WTC11 (cell line): Measurements from ENCODE around the gene ECT2.

Experiments used
- JUN ChIP-seq: sonication (generic); formaldehyde crosslinking; IDR thresholded peaks from 2 replicates; pipeline ENCODE4 v1.8.0; 2023; ENCODE audit warnings: mild to moderate bottlenecking, missing genetic modification reagents
- KAT7 ChIP-seq: sonication (generic); formaldehyde crosslinking; IDR thresholded peaks from 2 replicates; pipeline ENCODE4 v1.8.1; 2023; ENCODE audit warnings: missing genetic modification reagents, mild to moderate bottlenecking, borderline replicate concordance
- NFE2L1 ChIP-seq: sonication (generic); formaldehyde crosslinking; IDR thresholded peaks from 2 replicates; pipeline ENCODE4 v1.8.1; 2023; ENCODE audit warnings: missing genetic modification reagents
- NR2C2 ChIP-seq: sonication (generic); formaldehyde crosslinking; IDR thresholded peaks from 2 replicates; pipeline ENCODE4 v1.8.0; 2022; ENCODE audit warnings: mild to moderate bottlenecking, missing genetic modification reagents
- PRRX2 ChIP-seq: fragments of 250-450 bp; sonication (Bioruptor Pico); IDR thresholded peaks from 2 replicates; pipeline ENCODE4 v1.8.0; 2021; ENCODE audit warnings: mild to moderate bottlenecking
- SMAD3 ChIP-seq: sonication (generic); formaldehyde crosslinking; IDR thresholded peaks from 2 replicates; pipeline ENCODE4 v1.8.0; 2022; ENCODE audit warnings: missing genetic modification reagents, mild to moderate bottlenecking, borderline replicate concordance
- SP1 ChIP-seq: sonication (generic); formaldehyde crosslinking; conservative IDR thresholded peaks from 2 replicates; pipeline ENCODE4 v1.8.1; 2022; ENCODE audit warnings: missing genetic modification reagents
- ZNF121 ChIP-seq: sonication (generic); formaldehyde crosslinking; IDR thresholded peaks from 2 replicates; pipeline ENCODE4 v1.8.0; 2023; ENCODE audit warnings: missing genetic modification reagents
- TF ChIP-seq, protein P1 (sequence below): fragments of 200-600 bp; IDR thresholded peaks from 2 replicates; pipeline ENCODE4 v1.8.0; 2022; ENCODE audit warnings: antibody characterized with exemption
- TF ChIP-seq, protein P2 (sequence below): sonication (generic); formaldehyde crosslinking; IDR thresholded peaks from 2 replicates; pipeline ENCODE4 v1.8.1; 2023; ENCODE audit warnings: mild to moderate bottlenecking, missing genetic modification reagents
- TF ChIP-seq, protein P3 (sequence below): sonication (generic); formaldehyde crosslinking; IDR thresholded peaks from 2 replicates; pipeline ENCODE4 v1.8.0; 2022; ENCODE audit warnings: mild to moderate bottlenecking, missing genetic modification reagents

DNA sequence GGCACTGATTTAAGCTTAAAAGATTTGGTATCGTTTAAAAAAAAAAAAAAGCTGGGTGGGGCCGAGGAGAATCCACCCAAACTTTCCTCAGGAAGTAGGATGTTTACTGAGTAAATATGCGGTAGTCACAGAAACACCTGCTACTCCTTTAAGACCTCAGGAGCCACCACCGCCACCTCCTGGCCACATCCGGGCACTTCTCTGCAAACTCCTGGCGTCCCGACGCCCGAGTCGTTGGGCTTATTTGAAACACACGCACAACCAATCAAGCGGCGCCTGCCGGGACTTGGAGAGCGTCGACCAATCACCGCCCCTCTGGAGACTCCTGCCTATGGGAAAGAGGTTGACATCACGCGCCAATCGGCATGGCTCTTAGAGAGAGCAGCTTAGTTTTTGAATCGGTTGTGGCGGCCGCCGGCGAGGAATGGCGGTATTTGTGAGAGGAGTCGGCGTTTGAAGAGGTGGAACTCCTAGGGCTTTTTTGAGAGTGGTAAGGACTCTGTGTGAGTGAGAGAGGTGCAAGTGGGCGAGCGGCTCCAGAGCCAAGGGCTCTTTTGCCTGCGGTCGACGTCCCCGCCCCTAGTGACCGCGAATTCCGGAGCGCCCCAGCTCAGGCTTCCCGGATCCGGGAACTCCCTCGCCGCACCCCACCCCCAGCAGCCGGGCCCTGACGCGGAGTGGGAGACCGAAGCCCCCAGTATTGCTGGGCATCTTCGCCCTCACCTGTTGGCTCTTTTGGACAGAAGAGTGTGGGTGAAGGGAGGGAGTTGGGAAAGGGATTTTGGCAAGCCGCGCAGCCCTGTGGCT, at the start of gene ECT2:
- TF ChIP-seq, protein P1, sequence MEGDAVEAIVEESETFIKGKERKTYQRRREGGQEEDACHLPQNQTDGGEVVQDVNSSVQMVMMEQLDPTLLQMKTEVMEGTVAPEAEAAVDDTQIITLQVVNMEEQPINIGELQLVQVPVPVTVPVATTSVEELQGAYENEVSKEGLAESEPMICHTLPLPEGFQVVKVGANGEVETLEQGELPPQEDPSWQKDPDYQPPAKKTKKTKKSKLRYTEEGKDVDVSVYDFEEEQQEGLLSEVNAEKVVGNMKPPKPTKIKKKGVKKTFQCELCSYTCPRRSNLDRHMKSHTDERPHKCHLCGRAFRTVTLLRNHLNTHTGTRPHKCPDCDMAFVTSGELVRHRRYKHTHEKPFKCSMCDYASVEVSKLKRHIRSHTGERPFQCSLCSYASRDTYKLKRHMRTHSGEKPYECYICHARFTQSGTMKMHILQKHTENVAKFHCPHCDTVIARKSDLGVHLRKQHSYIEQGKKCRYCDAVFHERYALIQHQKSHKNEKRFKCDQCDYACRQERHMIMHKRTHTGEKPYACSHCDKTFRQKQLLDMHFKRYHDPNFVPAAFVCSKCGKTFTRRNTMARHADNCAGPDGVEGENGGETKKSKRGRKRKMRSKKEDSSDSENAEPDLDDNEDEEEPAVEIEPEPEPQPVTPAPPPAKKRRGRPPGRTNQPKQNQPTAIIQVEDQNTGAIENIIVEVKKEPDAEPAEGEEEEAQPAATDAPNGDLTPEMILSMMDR, result peak; percentile 42; the same call in 1 of the 2 replicates
- no peak for TF ChIP-seq NFE2L1 (CRISPR knock-in tag)
- no peak; the same call in 1 of the 2 replicates for TF ChIP-seq SP1 (CRISPR knock-in tag)
- TF ChIP-seq ZNF121 (CRISPR knock-in tag), result no peak
- TF ChIP-seq, protein P2, sequence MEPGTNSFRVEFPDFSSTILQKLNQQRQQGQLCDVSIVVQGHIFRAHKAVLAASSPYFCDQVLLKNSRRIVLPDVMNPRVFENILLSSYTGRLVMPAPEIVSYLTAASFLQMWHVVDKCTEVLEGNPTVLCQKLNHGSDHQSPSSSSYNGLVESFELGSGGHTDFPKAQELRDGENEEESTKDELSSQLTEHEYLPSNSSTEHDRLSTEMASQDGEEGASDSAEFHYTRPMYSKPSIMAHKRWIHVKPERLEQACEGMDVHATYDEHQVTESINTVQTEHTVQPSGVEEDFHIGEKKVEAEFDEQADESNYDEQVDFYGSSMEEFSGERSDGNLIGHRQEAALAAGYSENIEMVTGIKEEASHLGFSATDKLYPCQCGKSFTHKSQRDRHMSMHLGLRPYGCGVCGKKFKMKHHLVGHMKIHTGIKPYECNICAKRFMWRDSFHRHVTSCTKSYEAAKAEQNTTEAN (CRISPR knock-in tag), result 0 out of 2 replicates have a peak, but pooled peaks have one; percentile 22
- TF ChIP-seq NR2C2 (CRISPR knock-in tag), result no peak
- peak; percentile 88; the same call in 1 of the 2 replicates for TF ChIP-seq KAT7 (CRISPR knock-in tag)
- TF ChIP-seq JUN (CRISPR knock-in tag), result no peak
- TF ChIP-seq, protein P3, sequence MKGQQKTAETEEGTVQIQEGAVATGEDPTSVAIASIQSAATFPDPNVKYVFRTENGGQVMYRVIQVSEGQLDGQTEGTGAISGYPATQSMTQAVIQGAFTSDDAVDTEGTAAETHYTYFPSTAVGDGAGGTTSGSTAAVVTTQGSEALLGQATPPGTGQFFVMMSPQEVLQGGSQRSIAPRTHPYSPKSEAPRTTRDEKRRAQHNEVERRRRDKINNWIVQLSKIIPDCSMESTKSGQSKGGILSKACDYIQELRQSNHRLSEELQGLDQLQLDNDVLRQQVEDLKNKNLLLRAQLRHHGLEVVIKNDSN, result no peak
- no peak for TF ChIP-seq SMAD3 (CRISPR knock-in tag)
- TF ChIP-seq PRRX2 (CRISPR knock-in tag), result no peak
